ENCODE measurements around the gene RFX3. TPM values are rescaled to one million over a fixed set of nuclear protein-coding genes. Genes with fewer than 3 reads are reported as not detected.

The RFX3 gene
- total RNA-seq, 1 experiment from 2014 or later = 5.7 TPM

DNA sequence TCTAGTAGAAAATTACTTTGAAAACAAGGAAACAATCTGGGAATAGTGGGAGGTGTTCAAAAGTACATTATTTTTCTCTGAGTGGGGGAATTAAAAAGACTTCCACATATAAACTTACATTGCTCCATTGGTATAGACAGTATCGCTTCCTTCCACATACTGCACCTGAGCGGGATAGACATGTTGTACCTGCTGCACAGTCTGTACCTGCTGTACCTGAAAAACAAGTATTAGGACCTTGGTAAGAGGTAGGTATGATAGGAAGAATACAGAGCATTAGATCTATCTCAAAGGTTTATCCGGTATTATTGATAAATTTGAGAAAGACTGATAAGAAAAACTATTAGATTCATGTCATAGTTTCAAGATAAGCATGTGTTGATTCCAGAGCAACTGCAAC, 179.3 kb downstream of the RFX3 start:
- in situ Hi-C loops (cut with HindIII; ENCODE audit: low pct_unique_long_range_greater_than_20kb, low sequenced_read_pairs) (no loop called here), intact Hi-C loops (cut with micrococcal nuclease; ENCODE audit: unreplicated experiment) (no loop called here)
- CTCF ChIA-PET = no interaction called here
- Histone ChIP-seq H3K27ac (ENCODE audit: low read length) (no peak overlapping the region), H3K4me1 (ENCODE audit: control insufficient read depth, insufficient read depth, low read length) (no peaks in the 10 kb centered on the region), H3K9me3 (ENCODE audit: control insufficient read depth, insufficient read depth, low read depth, low read length) (no peaks in the 10 kb centered on the region), H3K27me3 (ENCODE audit: control insufficient read depth, insufficient read depth, low read length) (no peaks in the 10 kb centered on the region), H3K4me3 (ENCODE audit: low read depth in 2 of 2, low read length in 2 of 2) (no peak overlapping the region), H3K36me3 (ENCODE audit: control insufficient read depth, insufficient read depth, low read length) (no peaks in the 10 kb centered on the region)
- ATAC-seq (no peak), DNase-seq (ENCODE audit: low read depth, low spot score) (no peak)
- POLR2A ChIA-PET = no interaction called here
- TF ChIP-seq CTCF (IDR thresholded peaks at IDR 0.05) (no peak), POLR2AphosphoS5 (IDR thresholded peaks at IDR 0.05; ENCODE audit: low read depth, low read length) (no peak), SIN3A (IDR thresholded peaks at IDR 0.05; ENCODE audit: borderline replicate concordance, insufficient read depth, low read depth, low read length) (no peak), REST (IDR thresholded peaks at IDR 0.05; ENCODE audit: insufficient read depth in 1 of 2, low read depth in 2 of 2, low read length in 1 of 2) (no peak)
- BruUV-seq (replicated peaks) = no TSS peak

GRCh38 chr9:3343671-3344070, 182.1 kb downstream of the RFX3 start:
- no peak for ATAC-seq
- TF ChIP-seq REST (IDR thresholded peaks at IDR 0.05; ENCODE audit: insufficient read depth in 1 of 2, low read depth in 2 of 2, low read length in 1 of 2) (no peak), CTCF (IDR thresholded peaks at IDR 0.05) (no peak), SIN3A (IDR thresholded peaks at IDR 0.05; ENCODE audit: borderline replicate concordance, insufficient read depth, low read depth, low read length) (no peak), POLR2AphosphoS5 (IDR thresholded peaks at IDR 0.05; ENCODE audit: low read depth, low read length) (no peak), TCF7L2 (IDR thresholded peaks at IDR 0.05; ENCODE audit: low read depth, low read length) (no peak)
- in situ Hi-C loops (cut with HindIII; ENCODE audit: low pct_unique_long_range_greater_than_20kb, low sequenced_read_pairs) = no loop called here
- no peak overlapping the region for H3K4me3 ChIP-seq (ENCODE audit: low read depth in 2 of 2, low read length in 2 of 2)
- no peaks in the 10 kb centered on the region for H3K9me3 ChIP-seq (ENCODE audit: control insufficient read depth, insufficient read depth, low read depth, low read length)
- no peak for DNase-seq (ENCODE audit: low read depth, low spot score)
- ChIA-PET POLR2A (no interaction called here), CTCF (no interaction called here)
- H3K36me3 ChIP-seq (ENCODE audit: control insufficient read depth, insufficient read depth, low read length) = no peaks in the 10 kb centered on the region
- no TSS peak for BruUV-seq (replicated peaks)
- H3K27ac ChIP-seq (ENCODE audit: low read length) = no peak overlapping the region
- no peaks in the 10 kb centered on the region for H3K27me3 ChIP-seq (ENCODE audit: control insufficient read depth, insufficient read depth, low read length)
- no peaks in the 10 kb centered on the region for H3K4me1 ChIP-seq (ENCODE audit: control insufficient read depth, insufficient read depth, low read length)
- intact Hi-C loops (cut with micrococcal nuclease; ENCODE audit: unreplicated experiment) = no loop called here

All from Panc1 (cell line).